Stromal cell of bone marrow (primary cell): ENCODE results near the gene B3GNT7.
A peak's percentile ranks its signal among the peaks of the same experiment; 100 is the strongest.

Experiments used
- DNase-seq: peaks from one replicate; pipeline ENCODE4 v3.0.0-alpha.2; 2012; ENCODE audit warnings: low read depth

B3GNT7 gene

DNA sequence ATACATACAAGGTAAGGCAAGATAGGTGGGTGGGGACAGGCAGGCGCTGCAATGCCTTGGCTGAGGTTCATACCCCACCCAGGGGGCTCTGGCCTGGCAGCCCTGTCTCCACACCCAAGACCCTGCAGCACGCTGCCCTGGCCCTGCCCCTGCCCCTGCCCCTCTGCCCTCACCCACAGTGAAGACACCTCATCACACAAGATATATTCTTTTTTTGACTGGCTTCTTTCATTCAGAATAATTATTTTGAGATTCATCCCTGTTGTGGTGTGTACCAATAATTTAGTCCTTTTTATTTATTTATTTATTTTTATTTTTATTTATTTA is 11.4 kb upstream of the B3GNT7 start:
- no peak for DNase-seq

- no peak for DNase-seq
Observed at GRCh38 chr2:231384970-231385369, 10.5 kb upstream of the B3GNT7 start.

DNA sequence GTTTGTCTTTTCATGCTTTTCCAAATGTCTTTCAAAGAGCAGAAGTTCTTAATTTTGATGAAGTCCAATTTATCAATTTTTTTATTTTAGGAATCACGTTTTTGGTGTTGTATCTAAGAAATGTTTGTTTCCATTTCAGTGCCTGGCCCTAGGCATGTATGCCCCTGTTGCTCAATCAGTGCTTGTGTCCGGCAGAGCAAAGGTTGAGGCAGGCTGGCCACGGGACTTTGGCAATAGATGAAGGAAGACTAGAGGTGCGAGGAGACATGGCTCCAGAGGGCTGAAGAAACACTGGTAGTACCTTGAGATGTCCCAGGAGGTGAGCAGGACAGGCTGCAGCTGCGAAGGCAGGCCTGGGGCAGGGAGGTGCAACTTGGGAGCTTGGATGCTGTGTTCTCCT is 10.1 kb upstream of the B3GNT7 start:
- no peak for DNase-seq

GRCh38 chr2:231386446-231386845 is 9.1 kb upstream of the B3GNT7 start:
- DNase-seq: peak; percentile 45

GRCh38 chr2:231387904-231388724 is 7.4 kb upstream of the B3GNT7 start:
- DNase-seq: no peak

DNA sequence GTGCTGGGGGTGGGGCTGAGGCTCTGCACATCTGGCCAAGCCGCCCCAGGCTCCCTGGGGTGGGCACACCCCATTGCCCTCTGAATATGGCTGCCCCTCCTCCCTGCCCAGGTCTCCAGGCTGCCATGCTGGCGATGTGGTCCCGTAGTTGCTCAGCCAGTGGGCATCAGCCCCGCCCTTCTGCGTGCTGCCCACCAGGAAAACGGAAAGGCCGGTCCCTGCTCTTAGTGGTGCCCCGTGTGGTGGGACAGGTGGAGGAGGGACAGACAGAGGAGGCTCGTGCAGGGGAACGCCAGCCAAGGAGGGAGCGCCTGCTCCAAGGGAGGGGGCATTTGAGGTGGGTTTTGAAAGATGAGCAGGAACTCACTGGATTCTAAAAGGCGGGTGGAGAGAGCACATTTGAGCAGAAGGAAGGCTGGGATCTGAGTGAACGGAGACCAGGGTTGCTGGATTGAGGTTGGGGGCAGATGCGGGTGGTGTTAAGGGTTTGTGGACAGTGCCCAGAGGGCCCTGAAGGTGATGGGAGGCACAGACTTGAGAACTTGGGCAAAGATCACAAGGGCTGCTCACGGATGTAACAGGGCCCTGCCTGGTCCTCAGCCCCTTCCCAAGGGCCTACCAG is 6.7 kb upstream of the B3GNT7 start:
- DNase-seq: no peak

DNA sequence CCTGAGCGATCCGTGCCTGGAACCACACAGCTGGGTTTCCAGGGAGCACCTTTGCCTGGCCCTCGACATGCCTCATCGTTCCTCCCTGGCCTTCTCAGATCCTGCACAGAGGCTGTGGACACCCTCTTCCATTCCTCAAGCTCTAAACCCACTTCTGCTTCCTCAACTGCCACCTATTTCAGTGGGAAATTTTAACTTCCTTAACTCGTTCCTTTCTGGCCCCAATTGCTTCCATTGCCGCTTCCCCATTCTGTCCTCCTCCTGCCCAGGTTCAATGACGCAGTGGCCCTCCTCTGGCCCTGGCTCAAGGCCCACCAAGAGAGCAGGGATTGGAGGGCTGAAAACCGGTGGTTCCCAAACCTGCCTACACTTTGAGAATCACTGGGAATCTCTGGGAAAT is 4.8 kb upstream of the B3GNT7 start:
- no peak for DNase-seq

DNA sequence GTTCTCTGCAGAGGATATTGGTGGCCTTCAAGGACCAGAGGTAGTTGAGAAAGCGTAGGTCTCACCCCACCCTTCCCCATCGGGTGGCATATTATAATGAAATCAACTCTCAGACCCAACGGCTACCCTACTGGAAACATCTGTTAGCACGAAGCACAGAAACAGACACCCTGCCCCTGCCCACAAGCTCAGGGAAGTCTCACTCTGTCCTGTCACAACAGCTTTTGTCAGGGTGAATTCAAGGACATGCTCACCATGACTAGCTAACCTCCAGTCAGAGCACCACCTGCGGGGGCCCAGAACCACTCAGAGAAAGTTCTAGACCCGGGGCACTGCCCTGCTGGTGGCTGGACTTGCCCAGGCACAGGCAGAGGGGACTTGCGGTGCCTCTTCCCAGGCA is 3.5 kb upstream of the B3GNT7 start:
- no peak for DNase-seq

GRCh38 chr2:231392431-231393148 is 2.9 kb upstream of the B3GNT7 start:
- no peak for DNase-seq

- DNase-seq: no peak
Observed at GRCh38 chr2:231393149-231394131, 2.1 kb upstream of the B3GNT7 start.

DNA sequence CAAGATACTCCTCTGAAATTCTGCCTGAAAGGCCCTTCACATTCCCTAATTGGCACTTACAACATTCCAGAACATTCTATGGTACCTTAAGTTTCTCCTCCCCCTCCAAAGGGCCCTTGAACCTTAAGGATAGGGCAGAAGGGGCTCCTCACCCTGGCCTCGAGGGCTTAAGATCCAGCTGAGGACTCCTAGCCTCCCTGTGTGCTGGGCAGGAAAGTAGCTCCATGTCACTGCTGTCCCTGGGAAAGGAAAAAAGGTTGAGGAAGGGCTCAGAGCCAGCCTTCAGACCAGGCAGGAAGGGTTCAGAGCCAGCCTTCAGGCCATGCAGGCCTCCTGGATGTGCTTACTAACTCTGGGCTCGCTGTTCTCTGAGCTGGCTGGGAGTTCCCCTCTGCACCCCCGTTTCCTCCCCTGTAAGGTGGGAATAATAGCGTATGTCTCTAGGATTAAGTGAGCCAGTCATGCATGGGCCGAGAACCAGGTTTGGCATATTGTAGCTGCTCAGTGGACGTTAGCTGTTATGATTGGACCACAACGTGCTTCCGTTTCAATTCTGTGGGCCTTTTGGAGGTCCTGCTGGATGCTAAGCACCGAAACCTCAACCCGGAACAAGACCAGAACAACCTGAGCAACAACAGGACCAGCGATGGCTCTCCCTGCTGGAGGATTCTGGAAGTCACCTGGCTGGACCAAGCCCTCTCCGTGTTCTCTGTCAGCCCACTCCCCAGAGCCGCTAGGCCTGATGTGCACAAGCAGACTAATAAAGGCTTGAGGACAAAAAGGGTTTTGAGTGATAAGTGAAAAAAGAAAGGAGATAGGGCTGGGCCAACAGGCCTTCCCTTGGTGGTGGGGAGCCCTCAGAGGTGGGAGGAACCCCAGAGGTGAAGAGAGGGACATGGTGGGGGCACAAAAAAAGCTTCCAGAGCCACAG is 1.0 kb upstream of the B3GNT7 start:
- no peak for DNase-seq

- no peak for DNase-seq
Observed at GRCh38 chr2:231396058-231396821, 730 bp downstream of the B3GNT7 start.

DNA sequence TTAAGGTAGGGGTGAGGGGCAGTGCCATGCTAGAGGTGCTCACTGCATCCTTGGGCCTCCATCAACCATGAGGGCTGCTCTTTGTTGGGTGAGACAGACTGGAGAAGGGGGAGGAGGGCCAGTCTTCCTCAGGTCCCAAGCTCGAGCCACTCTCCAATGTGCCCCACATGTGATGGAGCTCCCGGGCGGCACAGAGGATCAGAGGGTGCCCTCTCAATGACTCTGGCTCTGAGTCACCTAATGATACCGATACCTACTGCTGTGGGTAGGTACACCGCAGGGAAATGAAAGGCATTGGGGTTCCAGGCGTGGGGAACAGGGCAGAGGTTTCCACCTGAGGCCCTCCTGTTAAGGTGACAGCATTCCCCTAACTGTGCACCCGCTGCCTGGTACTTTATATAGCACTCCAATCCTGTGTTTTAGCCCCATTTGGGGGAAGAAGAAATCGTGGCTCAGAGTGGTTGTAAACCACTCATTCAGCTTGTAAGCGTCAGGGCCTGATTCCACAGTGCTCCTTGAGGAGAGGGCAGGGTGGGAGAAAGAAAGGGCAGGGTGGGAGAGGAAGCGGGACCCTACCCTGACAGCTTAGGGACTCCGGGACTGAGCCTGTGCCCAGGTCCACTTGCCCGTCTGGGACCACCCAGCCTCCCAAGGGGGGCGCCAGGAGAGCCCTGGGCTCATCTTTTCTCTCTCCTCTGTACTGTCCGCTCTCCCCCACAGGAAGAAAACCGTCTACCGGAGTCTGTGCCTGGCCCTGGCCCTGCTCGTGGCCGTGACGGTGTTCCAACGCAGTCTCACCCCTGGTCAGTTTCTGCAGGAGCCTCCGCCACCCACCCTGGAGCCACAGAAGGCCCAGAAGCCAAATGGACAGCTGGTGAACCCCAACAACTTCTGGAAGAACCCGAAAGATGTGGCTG is 1.8 kb downstream of the B3GNT7 start:
- no peak for DNase-seq

GRCh38 chr2:231397928-231398294 is 2.4 kb downstream of the B3GNT7 start:
- DNase-seq: no peak

GRCh38 chr2:231398585-231398984 is 3.1 kb downstream of the B3GNT7 start:
- DNase-seq: no peak

GRCh38 chr2:231399046-231399852 is 3.7 kb downstream of the B3GNT7 start:
- DNase-seq: no peak

GRCh38 chr2:231399853-231400680 is 4.6 kb downstream of the B3GNT7 start:
- DNase-seq: no peak
